ENCODE data around the gene XPO6.

XPO6 gene

GRCh38 chr16:28069971-28070794, 141.6 kb downstream of the XPO6 start:
- Histone ChIP-seq H2BK15ac (replicated peaks; ENCODE audit: low read depth) (no peak overlapping the region), H3K4ac (ENCODE audit: low read depth, low read length) (no peak overlapping the region), H3K27me3 (ENCODE audit: insufficient read depth, low read length, poor library complexity) (no peaks in the 10 kb centered on the region), H3K56ac (ENCODE audit: low read length) (no peak overlapping the region), H4K5ac (ENCODE audit: low read length) (no peak overlapping the region), H3K79me2 (ENCODE audit: control insufficient read depth, insufficient read depth, low read length) (no peaks in the 10 kb centered on the region), H3K9ac (ENCODE audit: low read length) (no peak overlapping the region), H3K27ac (ENCODE audit: low read depth, low read length) (no peak overlapping the region), H3K18ac (ENCODE audit: low read length) (no peak overlapping the region), H3K4me1 (ENCODE audit: control insufficient read depth, low read depth, low read length) (no peaks in the 10 kb centered on the region), H4K8ac (ENCODE audit: low read depth, low read length) (no peak overlapping the region), H3K4me2 (ENCODE audit: low read length) (no peak overlapping the region), H3K23ac (ENCODE audit: low read length) (no peak overlapping the region), H2BK120ac (ENCODE audit: low read depth, low read length) (no peak overlapping the region), H2AK5ac (ENCODE audit: low read length) (no peak overlapping the region), H2BK5ac (ENCODE audit: low read length) (no peak overlapping the region), H3K36me3 (ENCODE audit: control insufficient read depth, insufficient read depth, low read length) (no peaks in the 10 kb centered on the region), H3K79me1 (ENCODE audit: low read length) (no peaks in the 10 kb centered on the region), H3K4me3 (ENCODE audit: low read length) (no peak overlapping the region)
- DNase-seq, result no peak
- no CpG with 5 or more reads among the region's 31 CpGs for WGBS (ENCODE audit: extremely low coverage, insufficient coverage, low lambda C conversion rate)

- H3K9ac ChIP-seq (ENCODE audit: low read length), result no peak overlapping the region
- no peak overlapping the region for H4K8ac ChIP-seq (ENCODE audit: low read depth, low read length)
- H3K4me3 ChIP-seq (ENCODE audit: low read length), result no peak overlapping the region
- H3K36me3 ChIP-seq (ENCODE audit: control insufficient read depth, insufficient read depth, low read length), result no peaks in the 10 kb centered on the region
- no peak overlapping the region for H3K56ac ChIP-seq (ENCODE audit: low read length)
- H2BK15ac ChIP-seq (replicated peaks; ENCODE audit: low read depth), result no peak overlapping the region
- H3K23ac ChIP-seq (ENCODE audit: low read length), result no peak overlapping the region
- no peak overlapping the region for H3K27ac ChIP-seq (ENCODE audit: low read depth, low read length)
- no peak overlapping the region for H3K4ac ChIP-seq (ENCODE audit: low read depth, low read length)
- no peak overlapping the region for H3K18ac ChIP-seq (ENCODE audit: low read length)
- no peaks in the 10 kb centered on the region for H3K79me2 ChIP-seq (ENCODE audit: control insufficient read depth, insufficient read depth, low read length)
- H2AK5ac ChIP-seq (ENCODE audit: low read length), result no peak overlapping the region
- WGBS (ENCODE audit: extremely low coverage, insufficient coverage, low lambda C conversion rate), result no CpG with 5 or more reads among the region's 7 CpGs
- no peaks in the 10 kb centered on the region for H3K4me1 ChIP-seq (ENCODE audit: control insufficient read depth, low read depth, low read length)
- H2BK120ac ChIP-seq (ENCODE audit: low read depth, low read length), result no peak overlapping the region
- no peaks in the 10 kb centered on the region for H3K79me1 ChIP-seq (ENCODE audit: low read length)
- peaks cover 9% of the 10 kb centered on the region for H3K27me3 ChIP-seq (ENCODE audit: insufficient read depth, low read length, poor library complexity)
- H2BK5ac ChIP-seq (ENCODE audit: low read length), result no peak overlapping the region
- no peak overlapping the region for H4K5ac ChIP-seq (ENCODE audit: low read length)
- H3K4me2 ChIP-seq (ENCODE audit: low read length), result no peak overlapping the region
- DNase-seq, result no peak
These were observed 142.8 kb downstream of the XPO6 start for GRCh38 chr16:28068976-28069375.

GRCh38 chr16:28067604-28068379, 144.0 kb downstream of the XPO6 start:
- peak; percentile 72 for DNase-seq
- H3K9ac ChIP-seq (ENCODE audit: low read length), result no peak overlapping the region
- H3K79me2 ChIP-seq (ENCODE audit: control insufficient read depth, insufficient read depth, low read length), result no peaks in the 10 kb centered on the region
- no peak overlapping the region for H3K4me3 ChIP-seq (ENCODE audit: low read length)
- H2AK5ac ChIP-seq (ENCODE audit: low read length), result no peak overlapping the region
- no peak overlapping the region for H3K18ac ChIP-seq (ENCODE audit: low read length)
- H3K27ac ChIP-seq (ENCODE audit: low read depth, low read length), result no peak overlapping the region
- H3K79me1 ChIP-seq (ENCODE audit: low read length), result no peaks in the 10 kb centered on the region
- WGBS (ENCODE audit: extremely low coverage, insufficient coverage, low lambda C conversion rate), result no CpG with 5 or more reads among the region's 14 CpGs
- H4K5ac ChIP-seq (ENCODE audit: low read length), result no peak overlapping the region
- H3K36me3 ChIP-seq (ENCODE audit: control insufficient read depth, insufficient read depth, low read length), result no peaks in the 10 kb centered on the region
- no peak overlapping the region for H2BK5ac ChIP-seq (ENCODE audit: low read length)
- H4K8ac ChIP-seq (ENCODE audit: low read depth, low read length), result no peak overlapping the region
- H3K4me2 ChIP-seq (ENCODE audit: low read length), result no peak overlapping the region
- no peak overlapping the region for H2BK15ac ChIP-seq (replicated peaks; ENCODE audit: low read depth)
- no peaks in the 10 kb centered on the region for H3K4me1 ChIP-seq (ENCODE audit: control insufficient read depth, low read depth, low read length)
- no peak overlapping the region for H3K56ac ChIP-seq (ENCODE audit: low read length)
- H2BK120ac ChIP-seq (ENCODE audit: low read depth, low read length), result no peak overlapping the region
- H3K27me3 ChIP-seq (ENCODE audit: insufficient read depth, low read length, poor library complexity), result peaks cover 15% of the 10 kb centered on the region
- H3K4ac ChIP-seq (ENCODE audit: low read depth, low read length), result no peak overlapping the region
- no peak overlapping the region for H3K23ac ChIP-seq (ENCODE audit: low read length)

- H3K23ac ChIP-seq (ENCODE audit: low read length), result no peak overlapping the region
- H2AK5ac ChIP-seq (ENCODE audit: low read length), result no peak overlapping the region
- no peak overlapping the region for H2BK120ac ChIP-seq (ENCODE audit: low read depth, low read length)
- H3K79me1 ChIP-seq (ENCODE audit: low read length), result no peaks in the 10 kb centered on the region
- no peak for DNase-seq
- no peaks in the 10 kb centered on the region for H3K36me3 ChIP-seq (ENCODE audit: control insufficient read depth, insufficient read depth, low read length)
- H2BK15ac ChIP-seq (replicated peaks; ENCODE audit: low read depth), result no peak overlapping the region
- H3K9ac ChIP-seq (ENCODE audit: low read length), result no peak overlapping the region
- H3K4me1 ChIP-seq (ENCODE audit: control insufficient read depth, low read depth, low read length), result no peaks in the 10 kb centered on the region
- no peak overlapping the region for H4K8ac ChIP-seq (ENCODE audit: low read depth, low read length)
- WGBS (ENCODE audit: extremely low coverage, insufficient coverage, low lambda C conversion rate), result no CpG with 5 or more reads among the region's 15 CpGs
- H3K4ac ChIP-seq (ENCODE audit: low read depth, low read length), result no peak overlapping the region
- H3K79me2 ChIP-seq (ENCODE audit: control insufficient read depth, insufficient read depth, low read length), result no peaks in the 10 kb centered on the region
- no peak overlapping the region for H3K4me3 ChIP-seq (ENCODE audit: low read length)
- no peak overlapping the region for H3K18ac ChIP-seq (ENCODE audit: low read length)
- H4K5ac ChIP-seq (ENCODE audit: low read length), result no peak overlapping the region
- H3K56ac ChIP-seq (ENCODE audit: low read length), result no peak overlapping the region
- H3K4me2 ChIP-seq (ENCODE audit: low read length), result no peak overlapping the region
- H3K27ac ChIP-seq (ENCODE audit: low read depth, low read length), result no peak overlapping the region
- H2BK5ac ChIP-seq (ENCODE audit: low read length), result no peak overlapping the region
- H3K27me3 ChIP-seq (ENCODE audit: insufficient read depth, low read length, poor library complexity), result peaks cover 20% of the 10 kb centered on the region
These were observed 147.0 kb downstream of the XPO6 start for GRCh38 chr16:28064706-28065249.

GRCh38 chr16:28064150-28064549, 147.6 kb downstream of the XPO6 start:
- no peak overlapping the region for H2BK120ac ChIP-seq (ENCODE audit: low read depth, low read length)
- no peak overlapping the region for H4K5ac ChIP-seq (ENCODE audit: low read length)
- WGBS (ENCODE audit: extremely low coverage, insufficient coverage, low lambda C conversion rate), result no CpG with 5 or more reads among the region's 3 CpGs
- H3K36me3 ChIP-seq (ENCODE audit: control insufficient read depth, insufficient read depth, low read length), result no peaks in the 10 kb centered on the region
- no peak overlapping the region for H2BK15ac ChIP-seq (replicated peaks; ENCODE audit: low read depth)
- H3K9ac ChIP-seq (ENCODE audit: low read length), result no peak overlapping the region
- no peak overlapping the region for H2BK5ac ChIP-seq (ENCODE audit: low read length)
- no peak overlapping the region for H2AK5ac ChIP-seq (ENCODE audit: low read length)
- no peak overlapping the region for H4K8ac ChIP-seq (ENCODE audit: low read depth, low read length)
- H3K4me3 ChIP-seq (ENCODE audit: low read length), result no peak overlapping the region
- H3K4me1 ChIP-seq (ENCODE audit: control insufficient read depth, low read depth, low read length), result no peaks in the 10 kb centered on the region
- no peak overlapping the region for H3K4me2 ChIP-seq (ENCODE audit: low read length)
- peak overlapping the region; percentile 45 for H3K23ac ChIP-seq (ENCODE audit: low read length)
- no peaks in the 10 kb centered on the region for H3K79me1 ChIP-seq (ENCODE audit: low read length)
- H3K4ac ChIP-seq (ENCODE audit: low read depth, low read length), result no peak overlapping the region
- no peak for DNase-seq
- no peak overlapping the region for H3K27ac ChIP-seq (ENCODE audit: low read depth, low read length)
- no peak overlapping the region for H3K18ac ChIP-seq (ENCODE audit: low read length)
- H3K79me2 ChIP-seq (ENCODE audit: control insufficient read depth, insufficient read depth, low read length), result no peaks in the 10 kb centered on the region
- H3K27me3 ChIP-seq (ENCODE audit: insufficient read depth, low read length, poor library complexity), result peaks cover 20% of the 10 kb centered on the region
- H3K56ac ChIP-seq (ENCODE audit: low read length), result no peak overlapping the region
